Mesenteric fat pad (tissue), 1 donor: Measurements from ENCODE around the gene TCIRG1. TPM values are rescaled to one million over a fixed set of nuclear protein-coding genes. Genes with fewer than 3 reads are reported as not detected.

Source experiments
- DNase-seq: peaks from one replicate; pipeline ENCODE4 v3.0.0-alpha.2; 2020; ENCODE audit warnings: low spot score
- total RNA-seq: library from RNA; stranded (reverse); fragmentation: NEBNext Ultra II Directional; extraction: Animal tissue kit (Norgen Biotek cat#: 25700); gene quantifications from one replicate; pipeline ENCODE4 v1.2.1, GENCODE V29; 2021
- donor health status: DM: yes; HTN: yes; CAD: no.

TCIRG1 gene
- total RNA-seq, 1 donor from 2014 or later, result 112 TPM

GRCh38 chr11:68036141-68036716 lies 2.6 kb upstream of the TCIRG1 start:
- DNase-seq, result no peak

GRCh38 chr11:68036717-68037239 lies 2.0 kb upstream of the TCIRG1 start:
- no peak for DNase-seq

- no peak for DNase-seq
Measured at GRCh38 chr11:68037411-68038225, 1.2 kb upstream of the TCIRG1 start.

- no peak for DNase-seq
Measured at GRCh38 chr11:68038226-68038717, 553 bp upstream of the TCIRG1 start.

GRCh38 chr11:68039526-68040086 lies 781 bp downstream of the TCIRG1 start:
- no peak for DNase-seq

- no peak for DNase-seq
Measured at GRCh38 chr11:68040101-68040956, 1.5 kb downstream of the TCIRG1 start.

GRCh38 chr11:68040957-68041591 lies 2.2 kb downstream of the TCIRG1 start:
- no peak for DNase-seq

- DNase-seq, result no peak
Measured at GRCh38 chr11:68041617-68042218, 2.9 kb downstream of the TCIRG1 start.

- DNase-seq, result no peak
Measured at GRCh38 chr11:68042219-68043028, 3.6 kb downstream of the TCIRG1 start.

GRCh38 chr11:68043029-68043348 lies 4.2 kb downstream of the TCIRG1 start:
- no peak for DNase-seq

GRCh38 chr11:68043349-68044144 lies 4.7 kb downstream of the TCIRG1 start:
- DNase-seq, result no peak

GRCh38 chr11:68044145-68044813 lies 5.5 kb downstream of the TCIRG1 start:
- no peak for DNase-seq

- DNase-seq, result no peak
Measured at GRCh38 chr11:68044898-68045351, 6.1 kb downstream of the TCIRG1 start.

GRCh38 chr11:68047437-68048290 lies 8.8 kb downstream of the TCIRG1 start:
- DNase-seq, result no peak

- no peak for DNase-seq
Measured at GRCh38 chr11:68048681-68049508, 10.1 kb downstream of the TCIRG1 start.
